GM18870 (cell line): ENCODE results near the gene DNAJB9.
"Not testable (repeated sequence)": the region's sequence is repeated elsewhere in the genome, so short reads cannot be mapped to it uniquely, and the experiment has no call there.

Experiments
- ATAC-seq: cut with Tn5 transposase; IDR thresholded peaks from one replicate; pipeline ENCODE4 v1.9.1; 2021; ENCODE audit warnings: moderate library complexity; ENCODE audit not compliant: unreplicated experiment

DNAJB9 gene

DNA sequence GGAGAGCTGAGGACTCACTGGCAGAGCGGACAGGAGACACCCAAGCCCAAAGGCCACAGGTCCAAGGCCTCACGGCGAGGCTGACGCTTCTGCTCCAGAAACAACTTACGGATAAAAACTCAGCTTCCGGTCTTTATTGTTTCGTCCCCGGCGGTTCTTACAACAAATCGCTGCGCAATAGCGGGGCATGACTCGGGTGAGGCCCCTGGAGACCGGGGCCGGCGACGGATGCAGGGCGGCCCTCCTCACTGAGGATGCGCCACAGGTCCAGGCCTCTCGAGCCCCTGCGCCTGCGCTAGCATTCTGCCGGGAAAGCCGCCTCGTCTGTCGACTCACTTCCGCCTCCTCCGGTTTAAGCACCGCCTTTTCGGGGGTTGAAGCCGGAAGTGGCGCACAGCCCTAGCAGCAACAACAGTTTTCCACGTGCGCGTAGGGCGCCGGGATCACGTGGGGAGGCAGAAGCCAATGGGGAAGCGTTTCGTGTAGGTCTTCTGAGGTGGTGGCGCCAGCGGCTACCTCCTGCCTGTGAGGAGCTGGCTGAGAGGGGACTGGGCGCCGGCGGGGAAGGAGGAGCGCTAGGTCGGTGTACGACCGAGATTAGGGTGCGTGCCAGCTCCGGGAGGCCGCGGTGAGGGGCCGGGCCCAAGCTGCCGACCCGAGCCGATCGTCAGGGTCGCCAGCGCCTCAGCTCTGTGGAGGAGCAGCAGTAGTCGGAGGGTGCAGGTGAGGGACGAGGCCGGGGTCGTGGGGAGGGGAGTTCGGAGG is at the start of gene DNAJB9, which contains the start of gene THAP5:
Gene DNAJB9, plus strand, starts transcription at position 494 of the 765 bp plus-strand sequence. CDS start 1,853 bp downstream, outside the sequence.
Gene THAP5, minus strand, starts transcription at position 326 of the 765 bp plus-strand sequence. Its CDS starts 137 bp downstream, at position 189.
- ATAC-seq, result peak; percentile 95

DNA sequence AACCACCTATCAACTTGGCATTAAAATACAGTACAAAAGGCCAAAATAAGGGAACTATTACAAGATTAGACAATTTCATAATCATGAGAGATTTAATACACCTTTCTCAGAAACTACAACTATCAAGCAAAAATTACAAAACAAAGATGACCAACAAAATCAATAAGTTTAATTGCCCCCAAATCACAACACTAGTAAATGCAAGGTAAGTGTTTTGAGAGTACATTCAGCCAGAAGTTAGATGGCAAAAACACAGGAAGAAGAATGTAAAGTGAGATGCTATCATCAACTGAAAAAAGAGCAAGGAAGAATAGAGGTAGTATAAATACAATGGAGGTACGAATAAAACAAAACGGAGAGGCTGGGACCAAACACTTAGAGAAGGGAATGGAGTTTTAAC is 46.9 kb upstream of the DNAJB9 start:
- no peak for ATAC-seq

- ATAC-seq, result peak; percentile 47
Measured at GRCh38 chr7:108525327-108525984, 44.2 kb upstream of the DNAJB9 start.

DNA sequence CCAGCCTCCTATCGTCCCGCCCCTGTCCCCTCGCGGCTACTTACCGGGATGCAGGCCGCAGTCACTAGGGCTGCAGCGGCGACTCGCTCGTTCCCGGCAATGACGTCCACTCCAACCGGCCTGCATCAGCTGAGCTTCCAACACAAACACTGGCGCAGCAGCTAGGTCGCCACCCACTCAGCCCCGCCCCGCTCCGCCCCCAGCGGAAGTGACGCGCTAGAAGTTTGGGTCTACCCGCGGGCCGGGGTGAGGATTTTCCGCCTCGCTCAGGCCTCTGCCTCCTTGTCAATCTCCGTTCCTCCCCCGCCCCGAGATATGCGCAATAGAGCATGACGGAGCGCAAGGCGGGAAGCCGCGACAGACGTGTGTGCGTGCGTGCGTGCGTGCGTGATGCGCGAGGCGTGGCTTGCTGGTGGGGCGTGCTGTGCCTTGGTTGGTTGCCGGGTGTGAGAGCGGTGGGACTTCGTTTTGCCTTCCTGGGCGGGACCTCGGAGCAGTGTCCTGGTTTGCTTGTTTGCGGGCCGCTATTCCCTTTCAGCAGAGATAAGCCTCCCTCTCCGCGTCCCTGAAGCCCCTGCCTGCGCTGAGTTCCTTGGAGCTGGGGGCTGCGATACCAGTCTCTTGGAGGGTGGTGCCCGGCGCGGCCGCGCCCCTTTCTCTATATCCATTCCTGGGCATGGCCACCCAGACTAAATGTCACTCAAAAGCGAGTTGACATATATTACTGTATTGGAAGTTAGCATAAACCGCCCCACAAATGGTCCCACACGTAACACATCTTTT is 43.5 kb upstream of the DNAJB9 start, which contains the start of gene PNPLA8:
Gene PNPLA8, minus strand, starts transcription at position 151 of the 783 bp plus-strand sequence. CDS start 10,644 bp downstream, outside the sequence.
- ATAC-seq, result peak; percentile 91

- ATAC-seq, result no peak
Measured at GRCh38 chr7:108526768-108527017, 43.0 kb upstream of the DNAJB9 start.

DNA sequence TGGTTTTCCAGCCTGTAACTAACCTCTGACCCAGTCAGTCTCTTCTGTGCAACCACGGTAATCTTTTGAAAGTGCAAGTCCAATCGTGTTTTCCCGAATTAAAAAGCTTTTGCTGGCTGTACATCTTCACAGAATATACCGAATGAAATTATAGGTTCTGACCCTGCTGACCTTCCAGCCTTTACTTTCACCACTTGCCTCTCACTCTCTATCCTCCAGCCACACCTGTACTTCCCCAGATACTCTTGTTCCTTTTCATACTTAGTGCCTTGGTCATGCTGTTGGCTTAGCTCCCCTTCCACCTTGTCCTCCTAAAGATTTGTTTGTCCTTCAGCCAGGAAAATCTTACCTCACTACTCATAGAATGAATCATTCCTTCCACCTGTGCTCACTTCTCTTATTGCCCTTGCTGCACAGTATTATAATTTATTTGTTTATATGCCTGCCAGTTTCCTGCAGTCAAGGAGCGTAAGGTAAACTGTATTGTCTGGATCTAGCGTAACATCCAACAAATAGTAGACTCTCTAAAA is 41.4 kb upstream of the DNAJB9 start:
- no peak for ATAC-seq

DNA sequence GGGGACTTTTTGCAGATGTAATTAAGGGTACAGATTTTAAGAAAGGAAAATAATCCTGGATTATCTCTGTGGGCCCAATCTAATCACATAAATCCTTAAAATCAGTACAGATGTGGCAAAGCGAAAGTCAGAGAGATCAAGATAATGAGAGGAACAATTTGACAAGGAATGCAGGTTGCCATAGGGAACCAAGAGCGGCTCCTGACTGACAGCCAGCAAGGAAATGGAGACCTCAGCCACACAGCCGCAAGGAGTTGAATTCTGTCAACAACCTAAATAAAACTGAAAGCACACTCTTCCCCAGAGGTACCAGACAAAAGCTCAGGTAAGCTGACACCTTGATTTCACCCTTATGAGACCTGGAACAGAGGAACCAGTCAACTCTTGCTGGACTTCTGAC is 40.3 kb upstream of the DNAJB9 start:
- ATAC-seq, result no peak

- no peak for ATAC-seq
Measured at GRCh38 chr7:108533712-108534111, 36.0 kb upstream of the DNAJB9 start.

DNA sequence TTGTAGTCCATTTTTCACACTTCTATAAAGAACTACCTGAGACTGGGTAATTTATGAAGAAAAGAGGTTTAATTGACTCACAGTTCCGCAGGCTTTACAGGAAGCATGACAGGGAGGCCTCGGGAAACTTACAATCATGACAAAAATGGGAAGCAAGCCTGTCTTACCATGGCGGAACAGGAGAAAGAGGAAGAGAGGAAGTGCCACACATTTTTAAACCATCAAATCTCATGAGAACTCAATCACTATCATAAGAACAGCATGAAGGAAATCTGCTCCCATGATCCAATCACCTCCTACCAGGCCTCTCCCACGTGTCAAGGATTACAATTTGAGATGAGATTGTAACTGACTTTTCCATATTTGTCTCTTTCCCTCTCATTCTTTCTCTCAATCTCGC is 34.4 kb upstream of the DNAJB9 start:
- ATAC-seq, result no peak

DNA sequence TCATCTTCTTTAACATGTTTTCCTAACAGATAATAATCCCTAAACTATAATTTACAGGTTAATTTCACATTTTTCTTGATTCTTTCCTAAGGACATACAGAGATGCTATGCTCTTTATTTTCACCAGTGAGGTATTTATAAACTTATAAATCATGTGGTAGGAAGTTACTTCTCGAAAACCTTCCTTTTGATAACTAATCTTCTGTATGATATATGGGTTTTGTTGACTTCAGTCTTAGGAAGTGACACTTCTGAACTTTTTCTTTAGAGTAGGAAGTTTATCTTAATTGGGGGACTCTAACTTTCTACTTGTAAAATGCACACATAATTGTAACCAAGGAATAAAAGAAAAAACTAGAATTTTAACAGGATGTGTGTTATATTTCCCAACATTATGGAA is 33.9 kb upstream of the DNAJB9 start:
- no peak for ATAC-seq

- no peak for ATAC-seq
Measured at GRCh38 chr7:108537229-108537628, 32.4 kb upstream of the DNAJB9 start.

DNA sequence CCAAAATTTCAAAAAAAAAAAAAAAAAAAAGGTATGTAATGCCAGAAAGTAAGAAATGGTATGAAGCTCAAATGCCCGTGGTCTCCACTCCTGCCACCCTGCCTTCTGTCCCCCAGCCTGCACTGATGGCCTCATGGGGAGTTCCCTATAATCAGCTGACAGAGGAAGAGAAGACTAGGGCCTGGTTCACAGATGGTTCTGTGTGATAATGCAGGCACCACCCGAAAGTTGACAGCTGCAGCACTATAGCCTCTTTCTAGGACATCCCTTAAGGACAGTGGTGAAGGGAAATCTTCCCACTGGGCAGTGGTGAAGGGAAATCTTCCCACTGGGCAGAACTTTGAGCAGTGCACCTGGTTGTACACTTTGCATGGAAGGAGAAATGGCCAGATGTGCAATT is 31.4 kb upstream of the DNAJB9 start:
- ATAC-seq, result not testable (repeated sequence)

GRCh38 chr7:108538685-108539084 is 31.0 kb upstream of the DNAJB9 start:
- not testable (repeated sequence) for ATAC-seq

DNA sequence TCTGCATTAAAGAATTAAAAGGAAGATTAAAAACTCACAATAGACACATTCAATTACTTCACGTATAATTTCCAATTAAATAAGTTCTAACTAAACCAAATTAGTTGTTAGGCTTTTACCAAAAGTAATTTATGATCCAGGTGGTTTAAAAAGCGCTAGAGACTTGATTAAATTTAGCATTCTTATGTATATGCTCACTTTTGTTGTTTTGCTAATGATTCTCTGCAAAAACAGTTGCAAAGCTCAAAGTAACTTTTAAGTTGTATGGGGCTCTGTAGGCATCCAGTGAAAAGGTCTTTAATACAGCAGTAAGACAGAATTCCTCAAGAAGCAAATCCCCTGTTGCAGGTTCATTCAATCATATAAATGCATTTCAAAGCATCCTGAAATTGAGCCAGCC is 28.2 kb upstream of the DNAJB9 start:
- ATAC-seq, result no peak

DNA sequence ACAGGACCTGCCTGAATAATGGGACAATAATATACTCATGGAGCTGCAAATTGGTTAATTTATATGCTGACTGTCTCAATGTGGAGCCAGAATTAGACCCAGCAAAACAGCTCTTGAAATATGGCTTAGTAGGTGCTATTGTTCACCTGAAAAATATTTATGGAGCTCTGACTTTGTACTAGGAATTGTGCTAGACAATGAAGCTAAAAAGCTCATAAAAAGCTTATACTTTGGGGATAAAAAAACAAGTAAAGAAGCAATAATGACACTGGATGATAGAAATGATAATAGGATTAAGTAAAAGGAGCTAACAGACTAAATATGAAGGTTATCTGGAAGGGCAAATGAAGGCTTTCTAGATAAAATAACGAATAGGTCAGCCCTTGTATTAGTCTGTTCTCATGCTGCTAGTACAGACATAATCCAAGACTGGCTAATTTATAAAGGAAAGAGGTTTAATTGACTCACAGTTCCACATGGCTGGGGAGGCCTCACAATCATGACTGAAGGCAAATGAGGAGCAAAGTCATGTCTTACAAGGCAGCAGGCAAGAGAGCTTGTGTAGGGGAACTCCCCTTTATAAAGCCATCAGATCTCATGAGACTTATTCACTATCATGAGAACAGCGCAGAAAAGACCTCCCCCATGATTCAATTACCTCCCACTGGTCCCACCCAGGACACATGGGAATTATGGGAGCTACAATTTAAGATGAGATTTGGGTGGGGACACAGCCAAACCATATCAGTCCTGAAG is 21.4 kb upstream of the DNAJB9 start:
- not testable (repeated sequence) for ATAC-seq

DNA sequence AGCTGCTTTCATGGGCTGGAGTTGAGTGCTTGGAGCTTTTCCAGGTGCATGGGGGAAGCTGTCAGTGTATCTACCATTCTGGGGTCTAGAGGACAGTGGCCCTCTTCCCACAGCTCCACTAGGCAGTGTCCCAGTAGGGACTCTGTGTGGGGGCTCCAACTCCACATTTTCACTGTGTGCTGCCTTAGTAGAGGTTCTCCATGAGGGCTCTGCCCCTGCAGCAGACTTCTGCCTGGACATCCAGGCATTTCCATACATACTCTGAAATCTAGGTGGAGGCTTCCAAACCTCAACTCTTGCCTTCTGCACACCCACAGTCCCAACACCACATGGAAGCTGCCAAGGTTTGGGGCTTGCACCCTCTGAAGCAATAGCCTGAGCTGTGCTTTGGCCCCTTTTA is 13.0 kb upstream of the DNAJB9 start:
- not testable (repeated sequence) for ATAC-seq

GRCh38 chr7:108557191-108557590 is 12.5 kb upstream of the DNAJB9 start:
- no peak for ATAC-seq

DNA sequence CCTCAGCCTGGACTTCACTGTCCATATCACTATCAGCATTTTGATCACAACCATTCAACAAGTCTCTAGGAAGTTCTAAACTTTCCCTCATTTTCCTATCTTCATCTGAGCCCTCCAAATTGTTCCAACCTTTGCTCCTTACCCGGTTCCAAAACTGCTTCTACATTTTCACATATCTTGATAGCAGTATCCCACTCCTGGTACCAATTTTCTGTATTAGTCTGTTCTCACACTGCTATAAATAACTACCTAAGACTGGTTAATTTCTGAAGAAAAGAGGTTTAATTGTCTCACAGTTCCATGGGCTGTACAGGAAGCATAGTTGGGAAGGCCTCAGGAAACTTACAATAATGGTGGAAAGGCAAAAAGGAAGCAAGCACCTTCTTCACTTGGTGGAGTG is 12.1 kb upstream of the DNAJB9 start:
- ATAC-seq, result no peak

- no peak for ATAC-seq
Measured at GRCh38 chr7:108559253-108559652, 10.4 kb upstream of the DNAJB9 start.

DNA sequence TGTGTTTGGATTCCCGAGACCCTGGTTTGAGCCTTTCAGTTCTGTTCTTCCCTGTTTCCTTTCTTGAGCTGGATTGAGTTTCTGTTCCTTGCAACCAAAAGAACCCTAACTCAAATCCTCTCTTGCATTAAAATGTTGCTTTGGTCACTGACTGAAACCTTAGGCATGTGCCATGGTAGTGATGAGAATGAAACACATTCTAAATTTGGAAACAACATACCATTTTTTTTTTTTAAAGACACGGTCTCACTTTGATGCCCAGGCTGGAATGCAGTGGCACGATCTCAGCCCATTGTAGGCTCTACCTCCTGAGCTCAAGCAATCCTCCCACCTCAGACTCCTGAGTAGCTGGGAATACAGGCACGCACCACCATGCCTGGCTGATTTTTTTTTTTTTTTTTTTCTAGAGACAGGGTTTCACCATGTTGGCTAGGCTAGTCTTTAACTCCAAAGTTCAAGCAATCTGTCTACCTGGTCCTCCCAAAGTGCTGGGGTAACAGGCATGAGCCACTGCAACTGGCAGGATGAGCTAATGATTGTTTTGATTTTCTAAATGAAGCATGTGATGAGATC is 8.5 kb upstream of the DNAJB9 start:
- ATAC-seq, result no peak
